MM.1S (cell line): ENCODE data around the gene ALDH3A2.

Experiments used
- DNase-seq: peaks from one replicate; pipeline ENCODE4 v3.0.0-alpha.2; 2015
- H2AFZ ChIP-seq: fragments of 300-600 bp; sonication (generic); 2 replicates; pipeline ENCODE4 v1.6.0; 2016; ENCODE audit warnings: antibody characterized with exemption, low read length
- H3F3A ChIP-seq: fragments of 300-600 bp; sonication (generic); 2 replicates; pipeline ENCODE4 v1.6.1; 2016; ENCODE audit warnings: mild to moderate bottlenecking, antibody characterized with exemption, low read length, moderate library complexity, mixed read lengths; ENCODE audit not compliant: insufficient read depth
- H3K27ac ChIP-seq: fragments of 300-600 bp; sonication (generic); 2 replicates; pipeline ENCODE4 v1.5.1; 2016; ENCODE audit warnings: mild to moderate bottlenecking, low read length
- H3K27me3 ChIP-seq: fragments of 300-600 bp; sonication (generic); replicated peaks from 2 replicates; pipeline ENCODE4 v1.6.0; 2016; ENCODE audit warnings: low read length; ENCODE audit not compliant: insufficient read depth
- H3K36me3 ChIP-seq: fragments of 300-600 bp; sonication (generic); replicated peaks from 2 replicates; pipeline ENCODE4 v1.6.1; 2016; ENCODE audit warnings: mild to moderate bottlenecking, low read length, mixed read lengths; ENCODE audit not compliant: insufficient read depth
- H3K4me1 ChIP-seq: fragments of 300-600 bp; sonication (generic); 2 replicates; pipeline ENCODE4 v1.6.1; 2016; ENCODE audit warnings: low read length, mixed read lengths
- H3K4me2 ChIP-seq: fragments of 300-600 bp; sonication (generic); 2 replicates; pipeline ENCODE4 v1.6.0; 2016; ENCODE audit warnings: low read depth, low read length
- H3K4me3 ChIP-seq: fragments of 300-600 bp; sonication (generic); 2 replicates; pipeline ENCODE4 v1.5.1; 2016; ENCODE audit warnings: low read length, mixed read lengths
- H3K79me2 ChIP-seq: fragments of 300-600 bp; sonication (generic); 2 replicates; pipeline ENCODE4 v1.6.1; 2016; ENCODE audit warnings: mixed run types, low read length, mixed read lengths
- H3K9ac ChIP-seq: fragments of 300-600 bp; sonication (generic); 2 replicates; pipeline ENCODE4 v1.6.1; 2016; ENCODE audit warnings: low read length, mixed read lengths
- H3K9me2 ChIP-seq: fragments of 300-600 bp; sonication (generic); replicated peaks from 2 replicates; pipeline ENCODE4 v1.6.1; 2016; ENCODE audit warnings: mild to moderate bottlenecking, low read length, mixed read lengths; ENCODE audit not compliant: insufficient read depth
- H3K9me3 ChIP-seq: fragments of 300-600 bp; sonication (generic); replicated peaks from 2 replicates; pipeline ENCODE4 v1.6.1; 2016; ENCODE audit warnings: mild to moderate bottlenecking, low read length, mixed read lengths; ENCODE audit not compliant: insufficient read depth
- H4K20me1 ChIP-seq: fragments of 300-600 bp; sonication (generic); 2 replicates; pipeline ENCODE4 v1.6.1; 2016; ENCODE audit warnings: mild to moderate bottlenecking, low read length, moderate library complexity, mixed read lengths; ENCODE audit not compliant: insufficient read depth
- CTCF ChIP-seq: fragments of 300-600 bp; sonication (generic); IDR thresholded peaks from 2 replicates; pipeline ENCODE4 v1.5.1; 2016; ENCODE audit warnings: antibody characterized with exemption, low read length, mixed read lengths
- EZH2 ChIP-seq: fragments of 300-600 bp; sonication (generic); optimal IDR thresholded peaks from 2 replicates; pipeline ENCODE3; 2017; ENCODE audit warnings: low read depth, mild to moderate bottlenecking, antibody characterized with exemption, low read length, mixed read lengths
- EZH2phosphoT487 ChIP-seq: fragments of 300-600 bp; sonication (generic); IDR thresholded peaks from 2 replicates; pipeline ENCODE4 v1.6.1; 2018; ENCODE audit warnings: antibody characterized with exemption, low read length

ALDH3A2 gene

DNA sequence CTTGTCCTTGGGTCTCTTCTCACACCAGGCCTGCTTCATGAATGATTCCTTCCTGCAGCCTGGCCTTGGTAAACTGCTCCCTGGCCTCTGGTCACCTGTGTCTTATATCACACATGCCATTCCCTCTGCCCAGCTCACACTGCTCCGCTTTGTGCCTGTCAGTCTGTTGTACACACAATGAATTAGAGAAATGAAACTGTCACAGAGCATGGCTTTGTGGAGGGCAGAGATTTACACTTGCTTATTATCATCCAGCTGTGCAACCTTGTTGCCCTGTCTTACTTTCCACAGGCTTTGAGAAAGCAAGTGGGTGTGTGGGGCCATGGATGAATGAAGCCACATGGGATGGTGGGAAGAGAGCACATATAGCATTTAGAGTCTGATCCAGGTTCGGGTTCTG is 22.4 kb downstream of the ALDH3A2 start:
- no peak overlapping the region for H3K9ac ChIP-seq
- H3K9me2 ChIP-seq = no peaks in the 10 kb centered on the region
- H3K36me3 ChIP-seq = no peaks in the 10 kb centered on the region
- TF ChIP-seq EZH2 = no peak
- TF ChIP-seq CTCF = no peak
- no peak for DNase-seq
- no peaks in the 10 kb centered on the region for H3K27me3 ChIP-seq
- no peaks in the 10 kb centered on the region for H3F3A ChIP-seq
- H3K4me2 ChIP-seq = no peak overlapping the region
- no peak overlapping the region for H2AFZ ChIP-seq
- H3K9me3 ChIP-seq = no peaks in the 10 kb centered on the region
- no peaks in the 10 kb centered on the region for H3K4me1 ChIP-seq
- no peak overlapping the region for H3K27ac ChIP-seq
- no peaks in the 10 kb centered on the region for H4K20me1 ChIP-seq
- H3K79me2 ChIP-seq = no peaks in the 10 kb centered on the region
- H3K4me3 ChIP-seq = no peak overlapping the region

GRCh38 chr17:19671433-19671832 is 22.9 kb downstream of the ALDH3A2 start:
- DNase-seq = no peak
- H3K9ac ChIP-seq = no peak overlapping the region
- no peaks in the 10 kb centered on the region for H3K27me3 ChIP-seq
- no peak overlapping the region for H3K4me3 ChIP-seq
- H3F3A ChIP-seq = no peaks in the 10 kb centered on the region
- H3K4me2 ChIP-seq = no peak overlapping the region
- H3K79me2 ChIP-seq = no peaks in the 10 kb centered on the region
- H3K9me2 ChIP-seq = no peaks in the 10 kb centered on the region
- H3K27ac ChIP-seq = no peak overlapping the region
- no peaks in the 10 kb centered on the region for H3K9me3 ChIP-seq
- TF ChIP-seq EZH2phosphoT487 (no peak), CTCF (no peak), EZH2 (no peak)
- H4K20me1 ChIP-seq = no peaks in the 10 kb centered on the region
- no peaks in the 10 kb centered on the region for H3K36me3 ChIP-seq
- H2AFZ ChIP-seq = no peak overlapping the region
- no peaks in the 10 kb centered on the region for H3K4me1 ChIP-seq

GRCh38 chr17:19672009-19672750 is 23.6 kb downstream of the ALDH3A2 start:
- no peak overlapping the region for H2AFZ ChIP-seq
- no peak overlapping the region for H3K4me2 ChIP-seq
- TF ChIP-seq CTCF (no peak), EZH2phosphoT487 (no peak), EZH2 (no peak)
- no peaks in the 10 kb centered on the region for H3F3A ChIP-seq
- DNase-seq = no peak
- no peaks in the 10 kb centered on the region for H3K9me2 ChIP-seq
- H3K9me3 ChIP-seq = no peaks in the 10 kb centered on the region
- no peak overlapping the region for H3K9ac ChIP-seq
- no peaks in the 10 kb centered on the region for H3K27me3 ChIP-seq
- H3K4me3 ChIP-seq = no peak overlapping the region
- no peaks in the 10 kb centered on the region for H4K20me1 ChIP-seq
- no peaks in the 10 kb centered on the region for H3K4me1 ChIP-seq
- no peak overlapping the region for H3K27ac ChIP-seq
- H3K79me2 ChIP-seq = no peaks in the 10 kb centered on the region
- no peaks in the 10 kb centered on the region for H3K36me3 ChIP-seq
